Aorta (tissue), 5 donors: ENCODE measurements around the gene NUTF2. TPM values are rescaled to one million over a fixed set of nuclear protein-coding genes. Genes with fewer than 3 reads are reported as not detected.
"Not testable (repeated sequence)": the region's sequence is repeated elsewhere in the genome, so short reads cannot be mapped to it uniquely, and the experiment has no call there.

Experiments used
- ATAC-seq: fragments of 200-7000 bp; cut with Tn5 transposase; one replicate; pipeline ENCODE4 v1.9.1; 2022; ENCODE audit warnings: moderate library complexity; ENCODE audit not compliant: low FRiP score
- DNase-seq, 2 donors: peaks; one replicate each; pipeline ENCODE4 v3.0.0-alpha.2; 2020
- H3K27ac ChIP-seq, 2 donors: one replicate each; pipeline ENCODE4 v1.5.1; 2013; ENCODE audit warnings: low read length in 2 of 2, mild to moderate bottlenecking in 2 of 2, moderate library complexity in 2 of 2, control low read depth in 1 of 2, inconsistent platforms in 1 of 2, low read depth in 1 of 2
- H3K27me3 ChIP-seq, 2 donors: one replicate each; pipeline ENCODE4 v1.6.1; 2013; ENCODE audit warnings: control low read depth in 1 of 2, low read length in 1 of 2, mild to moderate bottlenecking in 1 of 2, moderate library complexity in 1 of 2; ENCODE audit not compliant: insufficient read depth in 2 of 2, control insufficient read depth in 1 of 2
- H3K36me3 ChIP-seq, 2 donors: one replicate each; pipeline ENCODE4 v1.6.1; 2013; ENCODE audit warnings: control low read depth in 1 of 2, low read length in 1 of 2, mild to moderate bottlenecking in 1 of 2; ENCODE audit not compliant: insufficient read depth in 2 of 2, control insufficient read depth in 1 of 2
- H3K4me1 ChIP-seq, 2 donors: one replicate each; pipeline ENCODE4 v1.6.1; 2013; ENCODE audit warnings: low read length in 2 of 2, control low read depth in 1 of 2, mild to moderate bottlenecking in 1 of 2, moderate library complexity in 1 of 2; ENCODE audit not compliant: insufficient read depth in 2 of 2, control insufficient read depth in 1 of 2
- H3K4me3 ChIP-seq, 2 donors: one replicate each; pipeline ENCODE4 v1.5.1; 2013; ENCODE audit warnings: low read length in 2 of 2, control low read depth in 1 of 2, mild to moderate bottlenecking in 1 of 2
- H3K9me3 ChIP-seq: one replicate; pipeline ENCODE4 v1.6.1; 2013; ENCODE audit warnings: mild to moderate bottlenecking, low read length; ENCODE audit not compliant: control insufficient read depth
- WGBS, 2 donors: extraction: QIAGEN DNeasy Blood & Tissue Kit; methylation state at CpG; one replicate each; pipeline ENCODE4 v1.1.7; 2013; 5-methylcytosine and 5-hydroxymethylcytosine counted together
- intact Hi-C, 2 donors: fragments of 100-400 bp; cut with DNase I; formaldehyde crosslinking; loops; one replicate each; pipeline versions ENCODE4 v1.14.2 to v1.15.0; 2022
- polyA plus RNA-seq, 2 donors: library from polyadenylated mRNA; stranded (reverse); fragments of 200-250 nt; gene quantifications; one replicate each; pipeline ENCODE4 v1.2.3, GENCODE V29; 2013
- total RNA-seq, 2 donors: library from RNA; stranded (reverse); fragmentation: NEBNext Ultra II Directional; extraction: Animal tissue kit (Norgen Biotek cat#: 25700); gene quantifications; one replicate each; pipeline ENCODE4 v1.2.1, GENCODE V29; 2021
- donor health status: healthy with polysubstance abuse.
- donor health status: Bipolar disorder and iron deficiency.
- donor health status: DM: no; HTN: no; CAD: no.
- donor health status: DM: no; HTN: no; CAD: no.
- donor health status: DM: yes; HTN: yes; CAD: no.

Gene NUTF2
- total and polyA plus RNA-seq, 4 donors: 80.7 to 130 (median 91.8) TPM

GRCh38 chr16:67910158-67910557 is 63.4 kb downstream of the NUTF2 start:
- 66 to 67% methylated on average over 2 of the region's 2 CpGs for WGBS, 2 donors
- peaks cover 0 to 7% of the 10 kb centered on the region in 2 donors for H3K36me3 ChIP-seq

GRCh38 chr16:67914758-67915495 is 68.2 kb downstream of the NUTF2 start:
- Histone ChIP-seq H3K36me3 (no peaks in the 10 kb centered on the region), H3K4me3 (no peak overlapping the region), H3K9me3 (no peaks in the 10 kb centered on the region), H3K27ac (no peak overlapping the region), H3K4me1 (no peaks in the 10 kb centered on the region), H3K27me3 (no peaks in the 10 kb centered on the region)
- intact Hi-C loops: no loop called here
- ATAC-seq (no peak), DNase-seq (no peak)
- WGBS, 2 donors: 58 to 70% methylated on average over 7 of the region's 7 CpGs

More at GRCh38 chr16:67910158-67910557, 63.4 kb downstream of the NUTF2 start:
- H3K4me1 ChIP-seq: no peaks in the 10 kb centered on the region
- no peaks in the 10 kb centered on the region for H3K27me3 ChIP-seq
- no peak overlapping the region for H3K4me3 ChIP-seq
- intact Hi-C loops: no loop called here
- no peak for DNase-seq
- no peak for ATAC-seq
- no peaks in the 10 kb centered on the region for H3K9me3 ChIP-seq
- no peak overlapping the region for H3K27ac ChIP-seq

GRCh38 chr16:67915496-67915769 is 68.7 kb downstream of the NUTF2 start:
- ATAC-seq, intact Hi-C loops, H3K36me3 ChIP-seq, H3K27me3 ChIP-seq, H3K27ac ChIP-seq, H3K4me3 ChIP-seq, H3K4me1 ChIP-seq, DNase-seq, H3K9me3 ChIP-seq: not testable (repeated sequence)
- WGBS, 2 donors: 58 to 77% methylated on average over 1 to 2 of the region's 2 CpGs

- Histone ChIP-seq H3K4me1 (no peaks in the 10 kb centered on the region), H3K27me3 (no peaks in the 10 kb centered on the region), H3K36me3 (no peaks in the 10 kb centered on the region), H3K4me3 (no peak overlapping the region), H3K27ac (no peak overlapping the region), H3K9me3 (no peaks in the 10 kb centered on the region)
- intact Hi-C loops: no loop called here
- WGBS, 2 donors: 69 to 77% methylated on average over 7 of the region's 7 CpGs
- no peak for DNase-seq
- ATAC-seq: no peak
These were observed 69.3 kb downstream of the NUTF2 start for GRCh38 chr16:67915831-67916723.

- Histone ChIP-seq H3K4me3 (no peak overlapping the region), H3K4me1 (no peaks in the 10 kb centered on the region), H3K27me3 (no peaks in the 10 kb centered on the region), H3K36me3 (no peaks in the 10 kb centered on the region), H3K9me3 (no peaks in the 10 kb centered on the region), H3K27ac (peak overlapping the region in 1 of 2 donors; percentile 13)
- 7 to 12% methylated on average over 6 of the region's 6 CpGs for WGBS, 2 donors
- intact Hi-C loops: no loop called here
- peak; percentile 20 for ATAC-seq
- no peak for DNase-seq
These were observed 70.6 kb downstream of the NUTF2 start for GRCh38 chr16:67917140-67917851.

GRCh38 chr16:67917852-67918236 is 71.1 kb downstream of the NUTF2 start:
- Histone ChIP-seq H3K36me3 (no peaks in the 10 kb centered on the region), H3K27me3 (no peaks in the 10 kb centered on the region), H3K27ac (no peak overlapping the region), H3K4me1 (no peaks in the 10 kb centered on the region), H3K4me3 (no peak overlapping the region), H3K9me3 (no peaks in the 10 kb centered on the region)
- DNase-seq: no peak
- ATAC-seq: no peak
- 68 to 71% methylated on average over 4 of the region's 4 CpGs for whole genome bisulfite sequencing, 2 donors
- intact Hi-C loops: no loop called here

- no peak for ATAC-seq
- Histone ChIP-seq H3K4me3 (no peak overlapping the region), H3K9me3 (no peaks in the 10 kb centered on the region), H3K27me3 (no peaks in the 10 kb centered on the region), H3K27ac (no peak overlapping the region), H3K4me1 (no peaks in the 10 kb centered on the region), H3K36me3 (no peaks in the 10 kb centered on the region)
- intact Hi-C loops: no loop called here
- 87 to 93% methylated on average over 6 of the region's 6 CpGs for WGBS, 2 donors
- no peak for DNase-seq
These were observed 73.0 kb downstream of the NUTF2 start for GRCh38 chr16:67919622-67920221.
